Neutrophil (primary cell): ENCODE data around the gene SLMAP.

Experiments used
- H3K27ac ChIP-seq: fragments of 200-600 bp; sonication (generic); 2 replicates; pipeline ENCODE4 v1.5.1; 2016; ENCODE audit warnings: mild to moderate bottlenecking, moderate library complexity
- H3K27me3 ChIP-seq: fragments of 200-600 bp; sonication (generic); 2 replicates; pipeline ENCODE4 v1.6.0; 2016; ENCODE audit warnings: mild to moderate bottlenecking
- H3K36me3 ChIP-seq: fragments of 200-600 bp; sonication (generic); 2 replicates; pipeline ENCODE4 v1.5.1; 2017
- H3K4me1 ChIP-seq, 2 experiments: fragments of 200-600 bp in 1 of 2; sonication (generic) in 1 of 2; 1 replicate in 1 of 2; 2 replicates in 1 of 2; pipeline versions ENCODE4 v1.5.1 to v1.6.1; 2013 to 2016; ENCODE audit warnings: low read depth in 1 of 2, low read length in 1 of 2, mild to moderate bottlenecking in 1 of 2, moderate library complexity in 1 of 2; ENCODE audit not compliant: control insufficient read depth in 1 of 2, insufficient read depth in 1 of 2
- H3K4me3 ChIP-seq, 2 experiments: fragments of 200-600 bp in 1 of 2; sonication (generic) in 1 of 2; 1 replicate in 1 of 2; 2 replicates in 1 of 2; pipeline ENCODE4 v1.5.1; 2013 to 2016; ENCODE audit warnings: low read depth in 1 of 2, low read length in 1 of 2, mild to moderate bottlenecking in 1 of 2, moderate library complexity in 1 of 2
- H3K9me3 ChIP-seq: fragments of 200-600 bp; sonication (generic); 2 replicates; pipeline ENCODE4 v1.5.1; 2016
- TF ChIP-seq, protein P1 (sequence below): fragments of 200-600 bp; sonication (generic); IDR thresholded peaks from 2 replicates; pipeline ENCODE4 v1.5.1; 2016; ENCODE audit warnings: antibody characterized with exemption

The SLMAP gene

GRCh38 chr3:57717205-57717868, 38.8 kb upstream of the SLMAP start:
- TF ChIP-seq, protein P1, sequence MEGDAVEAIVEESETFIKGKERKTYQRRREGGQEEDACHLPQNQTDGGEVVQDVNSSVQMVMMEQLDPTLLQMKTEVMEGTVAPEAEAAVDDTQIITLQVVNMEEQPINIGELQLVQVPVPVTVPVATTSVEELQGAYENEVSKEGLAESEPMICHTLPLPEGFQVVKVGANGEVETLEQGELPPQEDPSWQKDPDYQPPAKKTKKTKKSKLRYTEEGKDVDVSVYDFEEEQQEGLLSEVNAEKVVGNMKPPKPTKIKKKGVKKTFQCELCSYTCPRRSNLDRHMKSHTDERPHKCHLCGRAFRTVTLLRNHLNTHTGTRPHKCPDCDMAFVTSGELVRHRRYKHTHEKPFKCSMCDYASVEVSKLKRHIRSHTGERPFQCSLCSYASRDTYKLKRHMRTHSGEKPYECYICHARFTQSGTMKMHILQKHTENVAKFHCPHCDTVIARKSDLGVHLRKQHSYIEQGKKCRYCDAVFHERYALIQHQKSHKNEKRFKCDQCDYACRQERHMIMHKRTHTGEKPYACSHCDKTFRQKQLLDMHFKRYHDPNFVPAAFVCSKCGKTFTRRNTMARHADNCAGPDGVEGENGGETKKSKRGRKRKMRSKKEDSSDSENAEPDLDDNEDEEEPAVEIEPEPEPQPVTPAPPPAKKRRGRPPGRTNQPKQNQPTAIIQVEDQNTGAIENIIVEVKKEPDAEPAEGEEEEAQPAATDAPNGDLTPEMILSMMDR, result no peak
- H3K27me3 ChIP-seq, result no peaks in the 10 kb centered on the region
- no peaks in the 10 kb centered on the region for H3K4me1 ChIP-seq
- no peaks in the 10 kb centered on the region for H3K9me3 ChIP-seq
- H3K27ac ChIP-seq, result no peak overlapping the region
- H3K4me3 ChIP-seq, result no peak overlapping the region
- no peaks in the 10 kb centered on the region for H3K36me3 ChIP-seq

DNA sequence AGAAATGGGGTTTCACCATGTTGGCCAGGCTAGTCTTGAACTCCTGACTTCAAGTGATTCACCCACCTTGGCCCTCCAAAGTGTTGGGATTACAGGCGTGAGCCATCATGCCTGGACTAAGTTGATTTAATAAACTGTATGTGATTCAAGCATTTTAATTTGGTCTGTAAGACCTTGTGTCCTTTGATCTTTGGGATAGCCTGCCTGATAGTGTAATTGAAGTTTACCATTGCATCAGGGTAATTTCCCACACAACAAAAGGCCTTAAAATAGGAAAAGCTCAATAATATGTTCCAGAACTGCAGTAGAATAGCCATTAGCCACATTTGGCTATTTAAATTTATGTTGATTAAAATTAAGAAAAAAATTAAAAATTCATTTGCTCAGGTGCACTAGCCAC, 38.0 kb upstream of the SLMAP start:
- H3K27ac ChIP-seq, result no peak overlapping the region
- H3K4me1 ChIP-seq, result no peaks in the 10 kb centered on the region
- no peak overlapping the region for H3K4me3 ChIP-seq
- no peaks in the 10 kb centered on the region for H3K27me3 ChIP-seq
- TF ChIP-seq, protein P1, result no peak
- H3K36me3 ChIP-seq, result no peaks in the 10 kb centered on the region
- no peaks in the 10 kb centered on the region for H3K9me3 ChIP-seq

GRCh38 chr3:57726397-57726796, 29.7 kb upstream of the SLMAP start:
- no peak overlapping the region for H3K27ac ChIP-seq
- TF ChIP-seq, protein P1, result no peak
- no peaks in the 10 kb centered on the region for H3K9me3 ChIP-seq
- no peaks in the 10 kb centered on the region for H3K36me3 ChIP-seq
- H3K4me1 ChIP-seq, result peaks cover 23 to 24% of the 10 kb centered on the region in 2 experiments
- no peaks in the 10 kb centered on the region for H3K27me3 ChIP-seq
- H3K4me3 ChIP-seq, result no peak overlapping the region

DNA sequence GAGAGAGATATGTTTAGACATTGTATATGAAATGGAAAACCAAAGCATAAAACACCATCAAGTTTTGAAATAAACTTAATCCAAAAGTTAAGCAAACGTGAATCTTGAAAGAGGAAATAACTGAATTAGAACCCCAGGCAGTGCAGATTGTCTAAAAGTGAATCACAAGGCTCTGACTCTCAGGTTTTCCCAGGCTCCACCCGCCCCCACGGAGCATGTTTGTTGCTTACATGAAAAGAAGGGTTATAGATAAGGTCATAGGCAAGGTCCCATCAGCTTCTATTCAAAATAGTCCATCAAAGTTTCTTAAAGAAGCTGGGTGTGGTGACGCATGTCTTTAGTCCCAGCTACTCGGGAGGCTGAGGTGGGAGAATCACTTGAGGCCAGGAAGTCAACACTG, 29.0 kb upstream of the SLMAP start:
- Histone ChIP-seq H3K27me3 (no peaks in the 10 kb centered on the region), H3K4me3 (no peak overlapping the region), H3K27ac (no peak overlapping the region), H3K4me1 (peaks cover 24 to 27% of the 10 kb centered on the region in 2 experiments), H3K36me3 (no peaks in the 10 kb centered on the region), H3K9me3 (no peaks in the 10 kb centered on the region)
- TF ChIP-seq, protein P1, result no peak

- Histone ChIP-seq H3K4me1 (peaks cover 24 to 27% of the 10 kb centered on the region in 2 experiments), H3K27ac (peak overlapping the region; percentile 73), H3K27me3 (no peaks in the 10 kb centered on the region), H3K36me3 (no peaks in the 10 kb centered on the region), H3K9me3 (no peaks in the 10 kb centered on the region), H3K4me3 (peak overlapping the region in 1 of 2 experiments; percentile 24)
- TF ChIP-seq, protein P1, result no peak
Observed at GRCh38 chr3:57729334-57730045, 26.6 kb upstream of the SLMAP start.
